GM20000 (cell line): ENCODE results near the gene ZNF534.
"Not testable (repeated sequence)": the region's sequence is repeated elsewhere in the genome, so short reads cannot be mapped to it uniquely, and the experiment has no call there.

Experiments used
- DNase-seq: peaks from one replicate; pipeline ENCODE4 v3.0.0; 2012; ENCODE audit warnings: low spot score
- CTCF ChIP-seq: IDR thresholded peaks from 2 replicates; pipeline ENCODE4 v1.5.1; 2012; ENCODE audit warnings: mild to moderate bottlenecking, control low read depth; ENCODE audit errors: extremely low read depth, missing control alignments

ZNF534 gene

GRCh38 chr19:52492201-52492993, 63.4 kb downstream of the ZNF534 start:
- no peak for TF ChIP-seq CTCF

GRCh38 chr19:52492994-52493470, 64.1 kb downstream of the ZNF534 start:
- TF ChIP-seq CTCF, result no peak
- DNase-seq, result no peak

More at GRCh38 chr19:52492201-52492993, 63.4 kb downstream of the ZNF534 start:
- no peak for DNase-seq

GRCh38 chr19:52494518-52494917, 65.6 kb downstream of the ZNF534 start:
- no peak for DNase-seq
- TF ChIP-seq CTCF, result no peak

GRCh38 chr19:52498571-52498970, 69.6 kb downstream of the ZNF534 start:
- TF ChIP-seq CTCF, result no peak
- DNase-seq, result no peak

- not testable (repeated sequence) for DNase-seq
These were observed 71.5 kb downstream of the ZNF534 start for GRCh38 chr19:52500474-52500873.

GRCh38 chr19:52500991-52501390, 72.0 kb downstream of the ZNF534 start:
- DNase-seq, result not testable (repeated sequence)
